Adrenal gland (tissue), 5 donors: ENCODE data around the gene RTP1.
A peak's percentile ranks its signal among the peaks of the same experiment; 100 is the strongest.

Experiments used
- CTCF ChIP-seq, 6 experiments: fragments of 450-650 bp in 4 of 6; fragments of 200-600 bp in 2 of 6; sonication (generic) in 1 of 6; IDR thresholded peaks; 1 replicate in 5 of 6; 2 replicates in 1 of 6; pipeline versions ENCODE4 v1.5.1 to v1.8.0; 2016 to 2021; ENCODE audit warnings: antibody characterized with exemption in 6 of 6, mild to moderate bottlenecking in 2 of 6, moderate library complexity in 1 of 6
- POLR2A ChIP-seq, 2 donors: fragments of 450-650 bp; IDR thresholded peaks; one replicate each; pipeline ENCODE4 v1.6.1; 2017; ENCODE audit warnings: antibody characterized with exemption in 2 of 2, mild to moderate bottlenecking in 2 of 2, moderate library complexity in 1 of 2
- donor health status: DM: no; HTN: no; CAD: no.

DNA sequence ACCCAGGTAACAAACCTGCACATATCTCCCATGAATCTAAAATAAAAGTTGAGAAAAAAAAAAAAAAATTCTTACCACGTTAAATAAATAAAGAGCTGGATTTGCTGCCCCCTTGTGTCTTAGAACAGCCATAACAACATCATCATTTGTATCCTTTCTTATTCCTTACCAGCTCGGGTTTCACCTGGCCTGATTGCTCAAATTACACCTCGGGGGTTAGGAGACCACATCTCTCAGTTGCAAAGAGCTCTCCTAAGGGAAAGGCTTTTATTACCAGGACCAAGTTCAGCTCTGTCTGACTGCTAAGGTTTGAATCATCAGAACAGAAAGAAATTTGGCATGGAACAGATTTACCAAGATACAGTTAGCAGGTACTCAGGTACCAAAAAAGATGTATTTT lies 32.1 kb upstream of the RTP1 start:
- TF ChIP-seq CTCF (IDR thresholded peaks at IDR 0.05) (peak; percentile 57 to 88 (median 70)), POLR2A (IDR thresholded peaks at IDR 0.05) (no peak)
